PC-9 (cell line): Measurements from ENCODE around the gene GADD45A. TPM values are rescaled to one million over a fixed set of nuclear protein-coding genes. Genes with fewer than 3 reads are reported as not detected.

Experiments
- BruUV-seq: library from RNA; stranded (reverse); fragments of 400-500 nt; replicated peaks from 2 replicates; lab custom pipeline; 2021; lab: Mats Ljungman, UMichigan
- CTCF ChIA-PET: fragments of 300-600 bp; sonication (Branson Sonifier 250); formaldehyde crosslinking; loops from one replicate; lab custom pipeline; 2022; ENCODE audit warnings: antibody characterized with exemption; lab: Charles Lee
- POLR2A ChIA-PET: fragments of 300-600 bp; sonication (Branson Sonifier 250); formaldehyde crosslinking; loops from one replicate; lab custom pipeline; 2022; ENCODE audit warnings: antibody characterized with exemption; ENCODE audit not compliant: unreplicated experiment; lab: Charles Lee
- DNase-seq, 2 experiments: peaks; one replicate each; pipeline versions ENCODE4 v3.0.0 to v3.0.0-alpha.2; 2015 to 2022; ENCODE audit warnings: mixed read lengths in 1 of 2
- H2AFZ ChIP-seq: fragments of 200-600 bp; sonication (generic); 2 replicates; pipeline ENCODE4 v1.8.1; 2017; ENCODE audit warnings: antibody characterized with exemption
- H3F3A ChIP-seq: fragments of 200-600 bp; sonication (generic); 2 replicates; pipeline ENCODE4 v1.8.1; 2017; ENCODE audit warnings: antibody characterized with exemption, mild to moderate bottlenecking, low read depth; ENCODE audit not compliant: insufficient read depth
- H3K27ac ChIP-seq: fragments of 200-600 bp; sonication (generic); 2 replicates; pipeline ENCODE4 v1.6.1; 2016; ENCODE audit warnings: mixed run types
- H3K27me3 ChIP-seq: fragments of 200-600 bp; sonication (generic); 2 replicates; pipeline ENCODE4 v1.6.1; 2016; ENCODE audit warnings: low read depth, mixed run types; ENCODE audit not compliant: insufficient read depth
- H3K36me3 ChIP-seq: fragments of 200-600 bp; sonication (generic); 2 replicates; pipeline ENCODE4 v1.6.1; 2016; ENCODE audit warnings: low read depth, mixed run types
- H3K4me1 ChIP-seq: fragments of 200-600 bp; sonication (generic); replicated peaks from 2 replicates; pipeline ENCODE4 v1.6.1; 2016; ENCODE audit warnings: mixed run types; ENCODE audit not compliant: insufficient read depth
- H3K4me2 ChIP-seq: fragments of 200-600 bp; sonication (generic); 2 replicates; pipeline ENCODE4 v1.6.1; 2017; ENCODE audit warnings: mixed run types
- H3K4me3 ChIP-seq: fragments of 200-600 bp; sonication (generic); 2 replicates; pipeline ENCODE4 v1.6.1; 2016; ENCODE audit warnings: mixed run types
- H3K79me2 ChIP-seq: fragments of 200-600 bp; sonication (generic); 2 replicates; pipeline ENCODE4 v1.6.1; 2017; ENCODE audit warnings: low read depth, mixed run types
- H3K9me2 ChIP-seq: fragments of 200-600 bp; sonication (generic); 2 replicates; pipeline ENCODE4 v1.8.1; 2017; ENCODE audit warnings: mild to moderate bottlenecking; ENCODE audit not compliant: insufficient read depth
- H3K9me3 ChIP-seq: fragments of 200-600 bp; sonication (generic); 2 replicates; pipeline ENCODE4 v1.8.1; 2016; ENCODE audit warnings: low read depth; ENCODE audit not compliant: insufficient read depth
- H4K20me1 ChIP-seq: fragments of 200-600 bp; sonication (generic); 2 replicates; pipeline ENCODE4 v1.8.1; 2017; ENCODE audit not compliant: insufficient read depth
- EZH2 ChIP-seq: fragments of 200-600 bp; sonication (generic); IDR thresholded peaks from 2 replicates; pipeline ENCODE4 v1.8.0; 2017; ENCODE audit warnings: antibody characterized with exemption, low read depth
- intact Hi-C: fragments of 100-400 bp; cut with micrococcal nuclease; formaldehyde crosslinking; loops from one replicate; pipeline ENCODE4 v1.10.0; 2022; ENCODE audit not compliant: unreplicated experiment
- total RNA-seq: library from RNA; stranded (reverse); gene quantifications from 2 replicates; pipeline ENCODE4 v1.2.3, GENCODE V29; 2021
- TF ChIP-seq, protein P1 (sequence below): fragments of 200-600 bp; sonication (generic); conservative IDR thresholded peaks from 2 replicates; pipeline ENCODE4 v1.6.1; 2017; ENCODE audit warnings: mixed run types, antibody characterized with exemption, mild to moderate bottlenecking, moderate library complexity

Gene GADD45A
- total RNA-seq, 1 experiment from 2014 or later: 63.6 TPM

DNA sequence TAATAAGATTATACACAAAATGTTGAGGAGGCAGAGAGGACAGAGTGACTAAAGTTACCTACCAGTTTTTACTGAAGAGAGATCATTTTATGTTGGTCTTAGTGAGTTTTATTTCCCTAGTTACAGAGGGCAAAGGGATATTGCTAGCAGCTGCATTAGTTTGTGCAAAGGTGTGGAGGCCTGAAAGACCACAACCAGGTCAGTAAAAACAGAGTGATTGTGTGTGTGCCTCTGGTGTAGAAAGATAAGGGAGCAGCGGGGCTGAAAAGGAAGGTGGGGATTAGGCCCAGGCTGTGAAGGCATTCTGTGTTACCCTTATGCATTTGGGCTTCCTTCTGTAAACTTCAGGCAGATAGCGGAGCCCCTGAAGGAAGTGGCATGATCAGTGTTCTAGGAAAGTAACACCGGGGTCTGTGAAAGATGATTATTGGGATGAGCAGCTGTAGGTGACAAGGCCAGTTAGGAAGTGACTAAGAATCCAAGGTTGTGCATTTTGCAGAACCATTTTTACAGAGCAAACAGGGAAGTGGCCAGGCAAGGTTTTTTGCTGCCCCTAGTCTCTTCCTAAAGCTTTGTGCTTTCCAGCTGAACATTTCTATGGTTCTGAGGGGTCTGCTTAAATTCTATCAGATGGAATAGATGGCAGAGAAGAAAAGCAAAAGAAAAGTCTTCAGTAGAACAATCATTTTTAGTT, 3.7 kb downstream of the GADD45A start:
- Histone ChIP-seq H3K4me2 (peak overlapping the region; percentile 86), H3K9me2 (no peaks in the 10 kb centered on the region), H3F3A (peaks cover 65% of the 10 kb centered on the region), H3K79me2 (peaks cover 33% of the 10 kb centered on the region), H2AFZ (no peak overlapping the region), H3K4me3 (peak overlapping the region; percentile 90; the same call in 1 of the 2 replicates), H3K36me3 (peaks cover 22% of the 10 kb centered on the region), H3K9me3 (no peaks in the 10 kb centered on the region), H4K20me1 (no peaks in the 10 kb centered on the region), H3K4me1 (peaks cover 35% of the 10 kb centered on the region), H3K27me3 (no peaks in the 10 kb centered on the region), H3K27ac (peak overlapping the region; percentile 99)
- no TSS peak for BruUV-seq
- CTCF ChIA-PET: interaction anchor here (0.6 to 1.4 kb wide), 3 partner anchors 72 to 153 kb away, joined by 3 to 10 read pairs (median 5); no protein-coding TSS in a partner anchor
- POLR2A ChIA-PET: interaction anchor here (0.6 to 0.9 kb wide), 4 partner anchors 24 to 117 kb away, joined by 3 to 6 read pairs (median 4); no protein-coding TSS in a partner anchor
- DNase-seq: no peak
- intact Hi-C loops: loop anchor here (5.0 to 10.0 kb wide), 2 partner anchors 256 to 754 kb away; partner anchors contain the start of gene SERBP1
- TF ChIP-seq, protein P1, sequence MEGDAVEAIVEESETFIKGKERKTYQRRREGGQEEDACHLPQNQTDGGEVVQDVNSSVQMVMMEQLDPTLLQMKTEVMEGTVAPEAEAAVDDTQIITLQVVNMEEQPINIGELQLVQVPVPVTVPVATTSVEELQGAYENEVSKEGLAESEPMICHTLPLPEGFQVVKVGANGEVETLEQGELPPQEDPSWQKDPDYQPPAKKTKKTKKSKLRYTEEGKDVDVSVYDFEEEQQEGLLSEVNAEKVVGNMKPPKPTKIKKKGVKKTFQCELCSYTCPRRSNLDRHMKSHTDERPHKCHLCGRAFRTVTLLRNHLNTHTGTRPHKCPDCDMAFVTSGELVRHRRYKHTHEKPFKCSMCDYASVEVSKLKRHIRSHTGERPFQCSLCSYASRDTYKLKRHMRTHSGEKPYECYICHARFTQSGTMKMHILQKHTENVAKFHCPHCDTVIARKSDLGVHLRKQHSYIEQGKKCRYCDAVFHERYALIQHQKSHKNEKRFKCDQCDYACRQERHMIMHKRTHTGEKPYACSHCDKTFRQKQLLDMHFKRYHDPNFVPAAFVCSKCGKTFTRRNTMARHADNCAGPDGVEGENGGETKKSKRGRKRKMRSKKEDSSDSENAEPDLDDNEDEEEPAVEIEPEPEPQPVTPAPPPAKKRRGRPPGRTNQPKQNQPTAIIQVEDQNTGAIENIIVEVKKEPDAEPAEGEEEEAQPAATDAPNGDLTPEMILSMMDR: no peak

DNA sequence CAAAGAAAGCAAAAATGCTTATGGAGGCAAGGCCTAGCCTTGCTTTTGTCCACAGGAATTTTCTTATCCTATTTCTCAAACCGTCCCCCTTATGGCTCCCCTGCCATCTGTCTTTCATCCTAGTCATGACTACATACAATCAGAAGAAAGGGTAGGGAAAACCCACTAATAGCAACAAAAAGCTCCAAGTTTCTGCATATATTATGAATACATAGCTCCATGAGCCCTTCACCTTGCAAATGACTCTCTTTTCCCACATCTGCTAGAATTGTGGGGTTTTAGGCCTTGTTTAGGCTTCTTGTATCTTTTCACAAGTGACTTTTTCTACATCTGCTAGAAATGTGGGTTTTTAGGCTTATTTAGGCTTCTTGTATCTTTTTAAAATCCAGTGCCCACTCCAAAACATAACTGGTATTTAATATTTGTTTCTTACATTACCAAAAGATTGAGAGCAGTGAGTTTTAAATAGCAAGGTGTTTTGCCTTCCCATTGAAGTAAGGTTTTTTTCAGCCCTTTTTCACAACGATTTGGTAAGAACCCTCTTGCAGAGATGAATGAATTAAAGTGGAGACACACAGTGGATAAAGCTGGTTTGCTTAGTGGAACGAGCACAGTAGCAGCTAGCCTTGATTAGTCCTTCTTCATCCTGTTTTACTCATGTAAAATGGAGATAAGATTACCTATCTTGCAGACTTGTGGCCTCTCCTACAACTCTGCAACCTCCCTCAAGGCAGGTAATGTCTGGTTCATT, 4.4 kb downstream of the GADD45A start:
- intact Hi-C loops: loop anchor here (5.0 to 10.0 kb wide), 2 partner anchors 257 to 755 kb away; partner anchors contain the start of gene SERBP1
- Histone ChIP-seq H3K36me3 (peaks cover 22% of the 10 kb centered on the region), H3K79me2 (peaks cover 33% of the 10 kb centered on the region), H3K27me3 (no peaks in the 10 kb centered on the region), H2AFZ (no peak overlapping the region), H3K9me2 (no peaks in the 10 kb centered on the region), H3K9me3 (no peaks in the 10 kb centered on the region), H3F3A (peaks cover 57% of the 10 kb centered on the region), H3K4me1 (peaks cover 27% of the 10 kb centered on the region), H3K27ac (peak overlapping the region; percentile 99), H3K4me2 (peak overlapping the region; percentile 86; the same call in 1 of the 2 replicates), H3K4me3 (no peak overlapping the region), H4K20me1 (no peaks in the 10 kb centered on the region)
- no TSS peak for BruUV-seq
- CTCF ChIA-PET: interaction anchor here (1.0 to 1.4 kb wide), 3 partner anchors 11 to 154 kb away, joined by 3 to 10 read pairs (median 5); no protein-coding TSS in a partner anchor
- POLR2A ChIA-PET: interaction anchor here (0.6 to 0.9 kb wide), 3 partner anchors 71 to 167 kb away, joined by 3 to 4 read pairs (median 4); no protein-coding TSS in a partner anchor
- peak in 1 of 2 experiments; percentile 50 for DNase-seq
- no peak for TF ChIP-seq EZH2
- TF ChIP-seq, protein P1: 0 out of 2 replicates have a peak, but pooled peaks have one; percentile 1

DNA sequence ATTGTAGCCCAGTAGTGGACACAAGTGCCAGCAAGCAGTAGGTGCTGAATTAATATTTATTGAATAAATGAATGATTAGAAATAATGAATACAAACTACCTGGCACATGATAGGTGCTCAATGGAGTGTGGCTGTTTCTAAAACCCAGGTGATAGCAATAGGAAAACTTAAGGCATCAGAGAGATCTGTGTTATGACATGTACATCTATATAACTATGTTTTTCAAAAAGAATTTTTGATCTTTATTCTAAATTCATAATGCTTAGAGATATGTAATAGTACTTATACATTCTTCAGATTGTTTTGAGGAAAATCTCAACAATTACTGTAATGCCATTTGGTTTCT, 5.0 kb downstream of the GADD45A start:
- POLR2A ChIA-PET: no interaction called here
- no peak for TF ChIP-seq EZH2
- TF ChIP-seq, protein P1: no peak
- CTCF ChIA-PET: interaction anchor here (1.0 kb wide), 1 partner anchor 11 kb away, joined by 10 read pairs; no protein-coding TSS in a partner anchor
- no peak overlapping the region for H3K4me2 ChIP-seq
- no peak overlapping the region for H2AFZ ChIP-seq
- BruUV-seq: no TSS peak
- no peaks in the 10 kb centered on the region for H3K9me3 ChIP-seq
- H3F3A ChIP-seq: peaks cover 55% of the 10 kb centered on the region
- intact Hi-C loops: no loop called here
- peaks cover 33% of the 10 kb centered on the region for H3K79me2 ChIP-seq
- H3K4me3 ChIP-seq: no peak overlapping the region
- H3K27ac ChIP-seq: peak overlapping the region; percentile 99
- H3K4me1 ChIP-seq: peaks cover 25% of the 10 kb centered on the region
- H3K36me3 ChIP-seq: peaks cover 22% of the 10 kb centered on the region
- no peak for DNase-seq
- H3K27me3 ChIP-seq: no peaks in the 10 kb centered on the region
- H4K20me1 ChIP-seq: no peaks in the 10 kb centered on the region
- no peaks in the 10 kb centered on the region for H3K9me2 ChIP-seq
